ENCODE results near the gene CTSG.
A peak's percentile ranks its signal among the peaks of the same experiment; 100 is the strongest.

Gene CTSG

GRCh38 chr14:24566318-24566717 lies 9.7 kb downstream of the CTSG start:
- WGBS = 49% methylated on average over 2 of the region's 2 CpGs
- H3K14ac ChIP-seq (ENCODE audit: low read length in 2 of 2) = no peak overlapping the region
- H2AFZ ChIP-seq (ENCODE audit: low read depth, low read length) = no peak overlapping the region
- H3K4me1 ChIP-seq (ENCODE audit: control insufficient read depth, insufficient read depth, low read depth, low read length) = no peaks in the 10 kb centered on the region
- H2BK5ac ChIP-seq (ENCODE audit: low read depth, low read length, poor library complexity, severe bottlenecking) = no peak overlapping the region
- H3K9ac ChIP-seq (ENCODE audit: low read length) = no peak overlapping the region
- no peak overlapping the region for H2BK15ac ChIP-seq (ENCODE audit: low read depth, poor library complexity, severe bottlenecking)
- no peak overlapping the region for H2BK120ac ChIP-seq (ENCODE audit: low read depth, low read length)
- no peaks in the 10 kb centered on the region for H3K79me1 ChIP-seq (replicated peaks; ENCODE audit: low read length, poor library complexity, severe bottlenecking)
- H4K91ac ChIP-seq (ENCODE audit: low read length) = no peak overlapping the region
- no peaks in the 10 kb centered on the region for H3K27me3 ChIP-seq (ENCODE audit: control insufficient read depth in 1 of 2, insufficient read depth in 1 of 2, low read length in 2 of 2)
- no peak overlapping the region for H3K23ac ChIP-seq (ENCODE audit: low read length in 2 of 2)
- H3K36me3 ChIP-seq (ENCODE audit: control insufficient read depth in 1 of 2, insufficient read depth in 2 of 2, low read depth in 1 of 2, low read length in 2 of 2) = no peaks in the 10 kb centered on the region
- H2BK12ac ChIP-seq (ENCODE audit: low read length in 2 of 2) = no peak overlapping the region
- DNase-seq = no peak
- no peak overlapping the region for H3K27ac ChIP-seq (ENCODE audit: low read length, poor library complexity, severe bottlenecking)
- no peak overlapping the region for H3K4ac ChIP-seq (ENCODE audit: low read depth in 1 of 2, low read length in 2 of 2)
- peaks cover 30% of the 10 kb centered on the region for H3K9me3 ChIP-seq (ENCODE audit: control insufficient read depth, low read length)
- no peak overlapping the region for H3K4me3 ChIP-seq (ENCODE audit: insufficient read depth in 1 of 2, low read depth in 1 of 2, low read length in 2 of 2)
- no peak overlapping the region for H3K4me2 ChIP-seq (ENCODE audit: low read length, poor library complexity, severe bottlenecking)
- no peak overlapping the region for H3K18ac ChIP-seq (ENCODE audit: low read depth in 1 of 2, low read length in 2 of 2)
- H4K8ac ChIP-seq (ENCODE audit: low read length) = no peak overlapping the region
- H2AK5ac ChIP-seq (ENCODE audit: low read length, severe bottlenecking) = no peak overlapping the region

GRCh38 chr14:24565766-24566165 lies 10.3 kb downstream of the CTSG start:
- Histone ChIP-seq H3K36me3 (ENCODE audit: control insufficient read depth in 1 of 2, insufficient read depth in 2 of 2, low read depth in 1 of 2, low read length in 2 of 2) (no peaks in the 10 kb centered on the region), H3K18ac (ENCODE audit: low read depth in 1 of 2, low read length in 2 of 2) (no peak overlapping the region), H2AFZ (ENCODE audit: low read depth, low read length) (no peak overlapping the region), H3K9ac (ENCODE audit: low read length) (no peak overlapping the region), H3K79me1 (replicated peaks; ENCODE audit: low read length, poor library complexity, severe bottlenecking) (no peaks in the 10 kb centered on the region), H3K4me3 (ENCODE audit: insufficient read depth in 1 of 2, low read depth in 1 of 2, low read length in 2 of 2) (no peak overlapping the region), H3K14ac (ENCODE audit: low read length in 2 of 2) (no peak overlapping the region), H2AK5ac (ENCODE audit: low read length, severe bottlenecking) (no peak overlapping the region), H4K91ac (ENCODE audit: low read length) (no peak overlapping the region), H3K23ac (ENCODE audit: low read length in 2 of 2) (no peak overlapping the region), H4K8ac (ENCODE audit: low read length) (no peak overlapping the region), H2BK120ac (ENCODE audit: low read depth, low read length) (no peak overlapping the region), H2BK12ac (ENCODE audit: low read length in 2 of 2) (no peak overlapping the region), H3K27me3 (ENCODE audit: control insufficient read depth in 1 of 2, insufficient read depth in 1 of 2, low read length in 2 of 2) (no peaks in the 10 kb centered on the region), H3K4me2 (ENCODE audit: low read length, poor library complexity, severe bottlenecking) (no peak overlapping the region), H3K4me1 (ENCODE audit: control insufficient read depth, insufficient read depth, low read depth, low read length) (no peaks in the 10 kb centered on the region), H3K4ac (ENCODE audit: low read depth in 1 of 2, low read length in 2 of 2) (no peak overlapping the region), H3K27ac (ENCODE audit: low read length, poor library complexity, severe bottlenecking) (no peak overlapping the region), H2BK15ac (ENCODE audit: low read depth, poor library complexity, severe bottlenecking) (no peak overlapping the region), H3K9me3 (ENCODE audit: control insufficient read depth, low read length) (peaks cover 30% of the 10 kb centered on the region), H2BK5ac (ENCODE audit: low read depth, low read length, poor library complexity, severe bottlenecking) (no peak overlapping the region)
- 68% methylated on average over 2 of the region's 2 CpGs for WGBS
- no peak for DNase-seq

GRCh38 chr14:24563505-24563904 lies 12.5 kb downstream of the CTSG start:
- no peak overlapping the region for H4K8ac ChIP-seq (ENCODE audit: low read length)
- peaks cover 30% of the 10 kb centered on the region for H3K9me3 ChIP-seq (ENCODE audit: control insufficient read depth, low read length)
- H4K91ac ChIP-seq (ENCODE audit: low read length) = no peak overlapping the region
- no peak overlapping the region for H3K14ac ChIP-seq (ENCODE audit: low read length in 2 of 2)
- H3K4me2 ChIP-seq (ENCODE audit: low read length, poor library complexity, severe bottlenecking) = no peak overlapping the region
- no peaks in the 10 kb centered on the region for H3K4me1 ChIP-seq (ENCODE audit: control insufficient read depth, insufficient read depth, low read depth, low read length)
- 19% methylated on average over 3 of the region's 3 CpGs for WGBS
- no peak overlapping the region for H3K23ac ChIP-seq (ENCODE audit: low read length in 2 of 2)
- no peaks in the 10 kb centered on the region for H3K79me1 ChIP-seq (replicated peaks; ENCODE audit: low read length, poor library complexity, severe bottlenecking)
- H3K36me3 ChIP-seq (ENCODE audit: control insufficient read depth in 1 of 2, insufficient read depth in 2 of 2, low read depth in 1 of 2, low read length in 2 of 2) = no peaks in the 10 kb centered on the region
- H3K27me3 ChIP-seq (ENCODE audit: control insufficient read depth in 1 of 2, insufficient read depth in 1 of 2, low read length in 2 of 2) = no peaks in the 10 kb centered on the region
- peak overlapping the region; percentile 7 for H2BK15ac ChIP-seq (ENCODE audit: low read depth, poor library complexity, severe bottlenecking)
- no peak overlapping the region for H3K9ac ChIP-seq (ENCODE audit: low read length)
- no peak overlapping the region for H3K4me3 ChIP-seq (ENCODE audit: insufficient read depth in 1 of 2, low read depth in 1 of 2, low read length in 2 of 2)
- no peak overlapping the region for H3K4ac ChIP-seq (ENCODE audit: low read depth in 1 of 2, low read length in 2 of 2)
- H2AFZ ChIP-seq (ENCODE audit: low read depth, low read length) = no peak overlapping the region
- no peak overlapping the region for H3K27ac ChIP-seq (ENCODE audit: low read length, poor library complexity, severe bottlenecking)
- H2AK5ac ChIP-seq (ENCODE audit: low read length, severe bottlenecking) = no peak overlapping the region
- H2BK120ac ChIP-seq (ENCODE audit: low read depth, low read length) = no peak overlapping the region
- H2BK5ac ChIP-seq (ENCODE audit: low read depth, low read length, poor library complexity, severe bottlenecking) = no peak overlapping the region
- no peak for DNase-seq
- H2BK12ac ChIP-seq (ENCODE audit: low read length in 2 of 2) = no peak overlapping the region
- no peak overlapping the region for H3K18ac ChIP-seq (ENCODE audit: low read depth in 1 of 2, low read length in 2 of 2)

DNA sequence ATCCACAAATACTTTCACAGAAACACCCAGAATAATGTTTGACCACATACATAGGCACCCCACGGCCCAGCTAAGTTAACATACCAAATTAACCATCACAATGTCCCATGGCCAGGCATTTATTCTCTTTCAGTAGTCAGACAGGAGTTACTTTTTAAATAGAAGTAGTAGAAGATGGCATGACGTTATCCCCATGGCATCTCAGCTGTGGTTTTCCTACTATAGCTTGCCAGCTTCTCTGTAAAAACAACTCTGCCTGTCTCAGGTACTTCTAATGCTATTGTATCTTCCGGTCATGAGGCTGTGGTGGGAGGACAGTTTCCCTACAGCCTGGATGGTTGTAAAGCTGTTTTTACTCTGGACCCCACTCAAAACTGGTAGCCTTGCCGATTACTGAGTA lies 19.3 kb downstream of the CTSG start:
- H3K18ac ChIP-seq (ENCODE audit: low read depth in 1 of 2, low read length in 2 of 2) = no peak overlapping the region
- H3K4me2 ChIP-seq (ENCODE audit: low read length, poor library complexity, severe bottlenecking) = no peak overlapping the region
- 75% methylated on average over 1 of the region's 4 CpGs for WGBS
- H3K23ac ChIP-seq (ENCODE audit: low read length in 2 of 2) = no peak overlapping the region
- H3K27ac ChIP-seq (ENCODE audit: low read length, poor library complexity, severe bottlenecking) = no peak overlapping the region
- H3K9me3 ChIP-seq (ENCODE audit: control insufficient read depth, low read length) = peaks cover 4% of the 10 kb centered on the region
- no peak overlapping the region for H4K8ac ChIP-seq (ENCODE audit: low read length)
- H3K4ac ChIP-seq (ENCODE audit: low read depth in 1 of 2, low read length in 2 of 2) = no peak overlapping the region
- no peak for DNase-seq
- H2BK5ac ChIP-seq (ENCODE audit: low read depth, low read length, poor library complexity, severe bottlenecking) = no peak overlapping the region
- H4K91ac ChIP-seq (ENCODE audit: low read length) = no peak overlapping the region
- no peak overlapping the region for H2BK120ac ChIP-seq (ENCODE audit: low read depth, low read length)
- no peaks in the 10 kb centered on the region for H3K4me1 ChIP-seq (ENCODE audit: control insufficient read depth, insufficient read depth, low read depth, low read length)
- H3K4me3 ChIP-seq (ENCODE audit: insufficient read depth in 1 of 2, low read depth in 1 of 2, low read length in 2 of 2) = no peak overlapping the region
- H3K79me1 ChIP-seq (replicated peaks; ENCODE audit: low read length, poor library complexity, severe bottlenecking) = no peaks in the 10 kb centered on the region
- no peak overlapping the region for H2BK15ac ChIP-seq (ENCODE audit: low read depth, poor library complexity, severe bottlenecking)
- no peak overlapping the region for H2AK5ac ChIP-seq (ENCODE audit: low read length, severe bottlenecking)
- no peaks in the 10 kb centered on the region for H3K27me3 ChIP-seq (ENCODE audit: control insufficient read depth in 1 of 2, insufficient read depth in 1 of 2, low read length in 2 of 2)
- no peak overlapping the region for H2BK12ac ChIP-seq (ENCODE audit: low read length in 2 of 2)
- no peaks in the 10 kb centered on the region for H3K36me3 ChIP-seq (ENCODE audit: control insufficient read depth in 1 of 2, insufficient read depth in 2 of 2, low read depth in 1 of 2, low read length in 2 of 2)
- no peak overlapping the region for H2AFZ ChIP-seq (ENCODE audit: low read depth, low read length)
- H3K14ac ChIP-seq (ENCODE audit: low read length in 2 of 2) = no peak overlapping the region
- no peak overlapping the region for H3K9ac ChIP-seq (ENCODE audit: low read length)
